Prostate gland (tissue), 2 donors: ENCODE data around the gene HEXB.

Experiments used
- POLR2A ChIP-seq: fragments of 450-650 bp; IDR thresholded peaks from one replicate; pipeline ENCODE4 v1.6.1; 2016; ENCODE audit warnings: antibody characterized with exemption, mild to moderate bottlenecking
- TF ChIP-seq, protein P1 (sequence below), 4 experiments: fragments of 200-600 bp in 2 of 4; fragments of 450-650 bp in 2 of 4; sonication (generic) in 2 of 4; IDR thresholded peaks; 1 replicate in 3 of 4; 2 replicates in 1 of 4; pipeline ENCODE4 v1.5.1; 2016 to 2019; ENCODE audit warnings: antibody characterized with exemption in 4 of 4, mild to moderate bottlenecking in 2 of 4, moderate library complexity in 2 of 4

DNA sequence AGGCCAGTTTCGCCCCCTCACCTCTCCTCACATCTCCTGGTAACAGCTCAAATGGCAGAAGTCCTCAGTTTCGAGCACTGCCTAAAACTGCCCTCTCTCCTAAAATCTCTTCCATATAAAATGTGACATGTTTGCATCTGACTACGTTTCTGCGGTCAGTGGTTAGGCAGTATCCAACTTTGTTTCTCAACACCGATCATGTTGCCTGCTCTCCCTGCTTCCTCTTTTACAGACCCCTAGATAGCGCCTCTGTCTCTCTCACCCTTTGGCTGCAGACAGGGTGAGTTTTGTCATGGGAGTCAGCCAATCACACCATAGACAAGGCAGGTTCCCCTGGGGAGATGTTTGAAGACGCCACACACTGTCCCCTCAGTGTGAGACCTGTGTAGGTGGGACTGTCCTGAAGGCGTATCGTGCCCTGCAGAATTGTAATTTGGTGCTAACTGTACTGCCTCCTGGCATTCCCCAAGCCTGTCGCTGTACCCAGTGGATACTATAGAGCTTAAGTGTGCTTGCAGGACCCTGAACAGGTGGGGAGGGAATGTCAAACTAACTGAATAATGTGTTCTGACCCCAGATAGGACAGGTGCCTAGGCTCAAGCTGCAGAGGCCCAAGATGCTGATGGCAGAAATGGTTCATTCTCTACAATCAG is 1.1 kb downstream of the HEXB start:
- TF ChIP-seq, protein P1, sequence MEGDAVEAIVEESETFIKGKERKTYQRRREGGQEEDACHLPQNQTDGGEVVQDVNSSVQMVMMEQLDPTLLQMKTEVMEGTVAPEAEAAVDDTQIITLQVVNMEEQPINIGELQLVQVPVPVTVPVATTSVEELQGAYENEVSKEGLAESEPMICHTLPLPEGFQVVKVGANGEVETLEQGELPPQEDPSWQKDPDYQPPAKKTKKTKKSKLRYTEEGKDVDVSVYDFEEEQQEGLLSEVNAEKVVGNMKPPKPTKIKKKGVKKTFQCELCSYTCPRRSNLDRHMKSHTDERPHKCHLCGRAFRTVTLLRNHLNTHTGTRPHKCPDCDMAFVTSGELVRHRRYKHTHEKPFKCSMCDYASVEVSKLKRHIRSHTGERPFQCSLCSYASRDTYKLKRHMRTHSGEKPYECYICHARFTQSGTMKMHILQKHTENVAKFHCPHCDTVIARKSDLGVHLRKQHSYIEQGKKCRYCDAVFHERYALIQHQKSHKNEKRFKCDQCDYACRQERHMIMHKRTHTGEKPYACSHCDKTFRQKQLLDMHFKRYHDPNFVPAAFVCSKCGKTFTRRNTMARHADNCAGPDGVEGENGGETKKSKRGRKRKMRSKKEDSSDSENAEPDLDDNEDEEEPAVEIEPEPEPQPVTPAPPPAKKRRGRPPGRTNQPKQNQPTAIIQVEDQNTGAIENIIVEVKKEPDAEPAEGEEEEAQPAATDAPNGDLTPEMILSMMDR (IDR thresholded peaks at IDR 0.05) = no peak
- TF ChIP-seq POLR2A = no peak
